Right atrium auricular region (tissue), 2 donors: Measurements from ENCODE around the gene TMEM11. TPM values are rescaled to one million over a fixed set of nuclear protein-coding genes. Genes with fewer than 3 reads are reported as not detected.
A peak's percentile ranks its signal among the peaks of the same experiment; 100 is the strongest.

ENCODE experiments used
- DNase-seq: peaks from one replicate; pipeline ENCODE4 v3.0.0-alpha.2; 2019; ENCODE audit warnings: low spot score
- H3K27ac ChIP-seq, 2 donors: fragments of 200-600 bp; sonication (generic); 1 replicate in 1 of 2; 2 replicates in 1 of 2; pipeline ENCODE4 v1.5.1; 2016 to 2019
- H3K27me3 ChIP-seq, 2 donors: fragments of 200-600 bp; sonication (generic); one replicate each; pipeline versions ENCODE4 v1.5.1 to v1.6.0; 2017 to 2019
- H3K36me3 ChIP-seq: fragments of 200-600 bp; sonication (generic); one replicate; pipeline ENCODE4 v1.5.1; 2016
- H3K4me1 ChIP-seq, 2 donors: fragments of 200-600 bp; sonication (generic); one replicate each; pipeline versions ENCODE4 v1.5.1 to v1.6.0; 2017 to 2019
- H3K4me3 ChIP-seq, 2 donors: fragments of 200-600 bp; sonication (generic); 1 replicate in 1 of 2; 2 replicates in 1 of 2; pipeline ENCODE4 v1.5.1; 2017 to 2019; ENCODE audit warnings: mild to moderate bottlenecking in 1 of 2, moderate library complexity in 1 of 2
- H3K9me3 ChIP-seq, 2 donors: fragments of 200-600 bp; sonication (generic); one replicate each; pipeline ENCODE4 v1.5.1; 2019
- CTCF ChIP-seq, 2 donors: fragments of 200-600 bp; sonication (generic); IDR thresholded peaks; one replicate each; pipeline ENCODE4 v1.5.1; 2019; ENCODE audit warnings: antibody characterized with exemption in 2 of 2
- total RNA-seq, 2 donors: library from RNA; depleted of rRNA; stranded (reverse); fragments of >200 nt; gene quantifications; one replicate each; pipeline ENCODE4 v1.1.0, GENCODE V29; 2016

Gene TMEM11
- 10 to 100 TPM; 25.5 to 27.2 TPM for total RNA-seq

- no peak for TF ChIP-seq CTCF (IDR thresholded peaks at IDR 0.05)
- DNase-seq: peak; percentile 95
- Histone ChIP-seq H3K9me3 (no peaks in the 10 kb centered on the region), H3K27ac (peak within 1 kb of the TSS; percentile 94 to 99), H3K27me3 (no peaks in the 10 kb centered on the region), H3K4me3 (peak within 1 kb of the TSS; percentile 73 to 96), H3K36me3 (peaks cover 4% of the 10 kb centered on the region), H3K4me1 (peaks cover 0 to 55% of the 10 kb centered on the region in 2 donors)
Observed at GRCh38 chr17:21214015-21214776, at the start of gene TMEM11. Gene TMEM11 (minus strand): TSS chr17:21214161. CDS start chr17:21214152, 9 bp downstream.

GRCh38 chr17:21263376-21263775 lies 49.4 kb upstream of the TMEM11 start:
- no peak for DNase-seq
- H3K4me3 ChIP-seq: no peak overlapping the region
- H3K36me3 ChIP-seq: no peaks in the 10 kb centered on the region
- no peak for TF ChIP-seq CTCF (IDR thresholded peaks at IDR 0.05)
- H3K4me1 ChIP-seq: peaks cover 0 to 5% of the 10 kb centered on the region in 2 donors
- H3K27ac ChIP-seq: no peak overlapping the region
- H3K27me3 ChIP-seq: no peaks in the 10 kb centered on the region
- H3K9me3 ChIP-seq: no peaks in the 10 kb centered on the region

DNA sequence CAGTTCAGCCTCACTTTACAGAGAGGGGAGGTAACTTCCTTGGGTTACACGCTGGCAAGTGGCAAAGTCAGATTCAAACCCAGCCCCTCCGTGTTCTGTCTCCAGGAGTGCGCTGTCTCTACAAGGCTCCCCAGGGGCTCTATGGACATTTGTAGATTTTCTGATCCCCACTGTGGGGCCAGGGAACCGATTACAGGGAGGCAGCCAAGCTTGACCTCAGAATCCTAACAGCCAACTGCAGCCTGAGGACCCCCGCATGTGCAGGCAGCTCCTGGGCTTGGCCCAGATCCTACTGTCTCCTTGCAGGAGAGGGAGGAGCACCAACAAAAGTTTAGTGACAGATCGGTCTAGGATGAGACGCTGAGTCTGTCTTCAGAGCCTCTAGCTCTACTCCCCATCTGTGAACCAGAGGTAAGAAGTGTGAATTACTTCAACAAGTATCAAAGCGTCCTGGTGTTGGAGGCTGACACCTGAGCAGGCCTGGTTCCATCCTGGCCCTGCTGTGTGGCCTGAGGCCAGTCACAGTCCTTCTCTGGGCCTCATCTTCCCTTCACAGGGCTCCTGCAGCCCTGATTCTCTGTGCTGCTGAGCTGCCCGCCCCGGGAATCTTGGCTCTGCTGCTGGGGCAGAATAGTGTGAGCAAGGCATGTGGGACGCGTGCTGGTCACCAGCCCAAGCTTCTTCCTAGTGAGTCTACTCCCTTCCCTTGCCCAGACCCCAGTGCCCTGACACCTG lies 48.5 kb upstream of the TMEM11 start:
- no peaks in the 10 kb centered on the region for H3K27me3 ChIP-seq
- TF ChIP-seq CTCF (IDR thresholded peaks at IDR 0.05): no peak
- DNase-seq: no peak
- H3K9me3 ChIP-seq: no peaks in the 10 kb centered on the region
- no peaks in the 10 kb centered on the region for H3K36me3 ChIP-seq
- no peak overlapping the region for H3K27ac ChIP-seq
- peaks cover 0 to 5% of the 10 kb centered on the region in 2 donors for H3K4me1 ChIP-seq
- H3K4me3 ChIP-seq: no peak overlapping the region

GRCh38 chr17:21258593-21258992 lies 44.6 kb upstream of the TMEM11 start:
- no peaks in the 10 kb centered on the region for H3K36me3 ChIP-seq
- H3K4me1 ChIP-seq: peaks cover 0 to 10% of the 10 kb centered on the region in 2 donors
- no peak overlapping the region for H3K4me3 ChIP-seq
- H3K27ac ChIP-seq: no peak overlapping the region
- no peak for DNase-seq
- TF ChIP-seq CTCF (IDR thresholded peaks at IDR 0.05): no peak
- H3K9me3 ChIP-seq: no peaks in the 10 kb centered on the region
- no peaks in the 10 kb centered on the region for H3K27me3 ChIP-seq

- no peak for DNase-seq
- peak overlapping the region; percentile 76 to 79 for H3K27ac ChIP-seq
- peaks cover 0 to 44% of the 10 kb centered on the region in 2 donors for H3K4me1 ChIP-seq
- no peaks in the 10 kb centered on the region for H3K27me3 ChIP-seq
- H3K9me3 ChIP-seq: no peaks in the 10 kb centered on the region
- no peak for TF ChIP-seq CTCF (IDR thresholded peaks at IDR 0.05)
- H3K4me3 ChIP-seq: peak overlapping the region; percentile 65 to 71
- H3K36me3 ChIP-seq: no peaks in the 10 kb centered on the region
Observed at GRCh38 chr17:21253646-21254441, 39.9 kb upstream of the TMEM11 start.
